Mucosa of stomach (tissue), 1 donor: Measurements from ENCODE around the gene EFS.

Experiments used
- H3K27me3 ChIP-seq: one replicate; pipeline ENCODE4 v1.7.0; 2013; ENCODE audit warnings: mild to moderate bottlenecking, low read length; ENCODE audit not compliant: control insufficient read depth, insufficient read depth
- H3K36me3 ChIP-seq: one replicate; pipeline ENCODE4 v1.7.0; 2013; ENCODE audit warnings: low read length; ENCODE audit not compliant: control insufficient read depth, insufficient read depth
- H3K4me1 ChIP-seq: one replicate; pipeline ENCODE4 v1.7.0; 2013; ENCODE audit warnings: mild to moderate bottlenecking, low read length; ENCODE audit not compliant: control insufficient read depth, insufficient read depth
- H3K4me3 ChIP-seq: one replicate; pipeline ENCODE4 v1.7.0; 2013; ENCODE audit warnings: low read length
- H3K9ac ChIP-seq: one replicate; pipeline ENCODE4 v1.7.0; 2013; ENCODE audit warnings: mild to moderate bottlenecking, low read length, moderate library complexity
- H3K9me3 ChIP-seq: one replicate; pipeline ENCODE4 v1.7.0; 2013; ENCODE audit warnings: mild to moderate bottlenecking, low read length, moderate library complexity; ENCODE audit not compliant: control insufficient read depth
- donor health status: Pancreatic carcinoma.

The EFS gene

DNA sequence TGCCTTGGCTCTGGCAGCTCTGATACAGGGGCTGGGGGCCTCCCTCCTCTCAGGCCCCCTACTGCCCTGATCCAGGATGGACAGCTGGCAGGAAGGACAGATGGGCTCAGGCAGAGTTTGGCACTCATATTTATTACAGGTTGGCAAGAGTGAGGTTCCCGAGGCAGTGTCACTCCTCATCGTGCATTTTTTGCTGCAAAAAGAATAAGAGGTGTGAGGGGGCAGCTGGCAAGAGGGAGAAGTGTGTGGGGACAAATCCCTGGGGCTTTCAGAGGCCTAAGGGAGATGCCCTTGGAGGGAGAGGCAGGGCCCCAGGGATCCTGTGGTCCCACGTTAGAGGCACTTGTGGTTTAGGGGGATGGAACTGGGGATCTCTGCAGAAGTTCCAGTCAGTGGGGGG is 16.9 kb upstream of the EFS start:
- Histone ChIP-seq H3K9me3 (no peaks in the 10 kb centered on the region), H3K27me3 (no peaks in the 10 kb centered on the region), H3K36me3 (no peaks in the 10 kb centered on the region), H3K4me1 (peaks cover 4% of the 10 kb centered on the region), H3K4me3 (no peak overlapping the region), H3K9ac (no peak overlapping the region)

DNA sequence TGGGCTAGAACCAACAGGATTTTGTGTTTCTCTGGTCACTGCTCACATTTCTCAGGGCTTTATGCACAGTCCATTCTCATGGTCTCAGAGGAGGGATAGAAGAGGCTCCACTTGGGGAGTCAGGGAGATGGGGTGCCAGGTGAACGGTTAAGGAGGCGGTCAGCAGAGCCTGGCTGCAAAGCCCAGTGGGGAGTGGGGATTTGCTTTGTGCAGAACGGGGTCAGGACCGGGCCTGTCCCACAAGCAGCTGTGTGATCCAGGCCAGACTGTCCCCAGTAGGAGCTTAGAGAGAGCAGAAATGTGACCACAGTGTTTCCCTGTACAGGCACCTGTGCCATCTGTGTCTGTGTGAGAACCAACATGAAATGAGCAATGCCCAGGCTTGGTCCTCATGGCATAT is 16.0 kb upstream of the EFS start:
- Histone ChIP-seq H3K27me3 (no peaks in the 10 kb centered on the region), H3K9ac (no peak overlapping the region), H3K36me3 (no peaks in the 10 kb centered on the region), H3K4me1 (peaks cover 4% of the 10 kb centered on the region), H3K4me3 (no peak overlapping the region), H3K9me3 (no peaks in the 10 kb centered on the region)

DNA sequence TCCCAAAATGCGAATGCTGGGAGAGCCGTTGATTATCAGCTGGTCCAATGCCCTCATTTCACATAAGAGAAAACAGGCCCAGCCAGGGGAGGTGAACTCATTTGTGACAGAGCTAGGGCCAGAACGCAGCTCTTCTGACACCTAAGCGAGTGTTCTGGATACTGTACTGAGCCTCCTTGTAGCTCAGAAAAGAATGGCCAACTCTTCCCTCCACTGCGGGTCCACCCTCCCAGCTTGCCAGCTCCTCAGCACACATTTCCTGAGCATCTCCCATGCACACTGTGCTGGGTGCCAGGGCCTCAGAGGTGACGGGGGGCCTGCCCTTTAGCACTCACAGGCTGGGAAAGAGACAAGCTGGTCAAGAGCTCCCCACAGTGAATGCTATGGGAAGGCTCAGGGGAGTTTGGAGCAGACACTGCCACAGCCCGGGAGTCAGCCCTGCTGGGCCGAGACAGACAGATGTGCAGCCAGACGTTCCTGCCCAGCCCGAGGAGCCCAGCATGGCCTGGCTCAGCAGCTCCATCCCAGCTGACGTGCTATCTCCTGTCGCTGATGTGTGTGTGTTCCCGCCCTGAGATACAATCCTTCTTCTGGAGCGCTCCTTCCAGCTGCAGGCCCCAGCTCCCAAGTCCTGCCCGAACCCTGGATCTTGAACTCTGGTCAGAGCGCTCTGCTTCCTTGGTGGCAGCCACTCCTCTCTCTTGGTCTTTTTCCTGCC is 15.4 kb upstream of the EFS start:
- Histone ChIP-seq H3K4me1 (peaks cover 4% of the 10 kb centered on the region), H3K9ac (no peak overlapping the region), H3K36me3 (no peaks in the 10 kb centered on the region)

DNA sequence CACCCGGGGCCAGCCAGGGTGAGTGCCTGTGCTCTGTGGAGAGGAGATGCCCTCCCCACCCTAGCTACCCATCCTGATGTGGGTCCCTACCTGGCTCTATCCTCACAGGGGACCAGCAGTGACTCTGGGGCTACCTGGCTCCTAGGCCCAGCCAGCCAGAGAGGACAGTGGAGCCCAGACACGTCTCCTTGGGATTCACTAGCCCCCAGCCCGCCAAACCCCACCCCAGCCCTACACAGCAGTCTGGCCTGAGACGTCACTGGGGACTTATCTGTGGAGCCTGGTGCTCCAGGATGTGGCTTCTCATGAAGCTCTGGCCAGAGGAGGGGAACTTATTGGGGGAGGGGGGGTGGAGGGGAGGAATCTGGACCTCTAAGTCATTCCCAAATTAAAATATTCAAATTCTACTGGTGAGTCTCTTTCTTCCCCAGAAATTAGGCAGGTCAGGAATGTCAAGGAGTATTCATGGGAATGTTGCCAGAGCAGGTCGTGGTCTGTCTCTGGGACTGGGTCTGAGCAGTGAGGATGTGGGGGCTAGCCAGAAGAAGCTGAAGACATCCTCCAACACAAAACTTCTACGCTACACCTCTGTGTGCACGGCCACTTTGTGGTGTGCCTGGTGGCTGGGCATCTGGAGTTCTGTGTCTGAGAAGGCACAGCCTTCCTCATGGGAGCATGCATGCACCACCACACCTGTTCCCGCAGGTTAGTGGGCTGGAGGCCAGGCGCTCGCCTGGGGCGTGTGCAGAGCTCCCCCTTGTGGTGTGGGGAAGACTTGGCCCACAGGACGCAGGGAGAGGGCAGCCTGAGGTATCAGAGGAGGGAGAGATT is 14.6 kb upstream of the EFS start:
- no peak overlapping the region for H3K4me3 ChIP-seq
- H3K36me3 ChIP-seq, result no peaks in the 10 kb centered on the region
- no peak overlapping the region for H3K9ac ChIP-seq
- peaks cover 4% of the 10 kb centered on the region for H3K4me1 ChIP-seq
- no peaks in the 10 kb centered on the region for H3K9me3 ChIP-seq
- no peaks in the 10 kb centered on the region for H3K27me3 ChIP-seq

More for the DNA sequence above, 15.4 kb upstream of the EFS start:
- no peaks in the 10 kb centered on the region for H3K27me3 ChIP-seq
- no peaks in the 10 kb centered on the region for H3K9me3 ChIP-seq
- no peak overlapping the region for H3K4me3 ChIP-seq

DNA sequence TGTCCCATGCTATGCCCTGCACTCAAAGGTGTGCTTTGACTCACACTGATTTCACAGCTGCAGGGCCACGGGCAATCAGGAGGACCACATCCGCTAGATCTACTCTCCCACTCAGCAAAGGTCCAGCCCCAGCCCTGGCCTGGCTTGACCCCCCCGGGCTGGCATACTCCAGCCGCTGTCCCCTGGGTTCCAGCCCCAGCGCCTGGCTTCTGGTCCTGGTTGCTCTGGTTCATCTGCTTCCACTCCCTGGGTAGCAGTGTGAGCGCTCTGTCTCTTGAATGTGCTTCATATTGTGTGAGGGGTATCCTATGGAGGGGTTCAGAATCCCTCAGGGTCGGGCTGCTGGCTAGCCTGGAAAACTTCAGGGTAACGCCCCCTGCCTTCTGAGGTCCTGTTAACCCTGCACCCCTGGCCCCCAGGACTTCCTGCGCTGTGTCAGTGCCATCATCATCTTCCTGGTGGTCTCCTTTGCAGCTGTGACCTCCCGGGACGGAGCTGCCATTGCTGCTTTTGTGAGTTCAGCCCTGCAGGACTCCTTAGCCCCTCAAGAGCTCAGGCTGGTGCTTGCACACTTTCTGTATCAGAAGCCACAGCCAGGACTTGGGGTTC is 13.7 kb upstream of the EFS start:
- Histone ChIP-seq H3K4me1 (peaks cover 4% of the 10 kb centered on the region), H3K4me3 (no peak overlapping the region), H3K9ac (no peak overlapping the region)

DNA sequence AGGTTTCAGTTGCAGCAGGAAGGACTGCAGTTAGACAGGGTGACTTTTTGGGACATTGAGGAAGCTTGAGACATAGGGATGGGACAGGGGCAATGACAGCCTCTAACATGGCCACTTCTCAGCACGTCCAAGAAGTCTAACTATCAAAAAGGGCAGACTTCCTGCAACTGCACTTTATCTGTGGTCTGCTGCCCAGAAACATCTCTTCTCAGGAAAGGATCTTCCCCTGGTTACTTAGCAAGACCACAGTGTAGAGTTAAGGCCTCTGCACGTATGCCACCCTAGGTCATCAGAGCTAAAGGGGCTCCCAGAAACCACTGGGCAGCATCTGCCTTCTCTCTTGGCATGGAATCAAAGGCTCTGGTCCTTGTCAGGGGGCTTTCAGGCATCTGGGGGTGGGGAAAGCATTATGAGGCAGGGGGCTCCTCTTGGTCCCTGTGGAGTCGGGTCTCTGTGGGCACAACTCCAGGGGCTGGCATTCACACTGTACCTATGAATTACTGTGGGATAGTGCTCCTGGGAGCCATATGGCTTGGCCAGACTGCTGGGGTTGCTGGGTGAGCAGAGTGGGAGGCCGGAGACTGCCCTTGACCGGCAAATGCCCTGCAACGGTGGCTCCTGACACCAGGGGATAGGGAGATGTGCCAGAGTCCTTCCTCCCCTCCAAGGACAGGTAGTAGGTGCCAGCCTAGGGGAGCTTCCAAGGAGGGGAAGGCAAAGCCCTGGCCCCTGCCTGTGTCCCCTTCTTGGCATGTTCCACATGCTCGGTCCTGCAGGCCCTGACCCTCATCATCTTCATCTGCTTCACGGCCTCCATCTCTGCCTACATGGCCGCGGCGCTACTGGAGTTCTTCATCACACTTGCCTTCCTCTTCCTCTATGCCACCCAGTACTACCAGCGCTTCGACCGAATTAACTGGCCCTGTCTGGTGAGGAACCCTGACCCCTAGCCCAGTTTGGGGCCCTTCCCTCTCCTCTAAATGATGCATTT is 12.9 kb upstream of the EFS start:
- Histone ChIP-seq H3K4me3 (no peak overlapping the region), H3K4me1 (peaks cover 4% of the 10 kb centered on the region), H3K9me3 (no peaks in the 10 kb centered on the region), H3K36me3 (no peaks in the 10 kb centered on the region), H3K9ac (no peak overlapping the region), H3K27me3 (no peaks in the 10 kb centered on the region)

More for the DNA sequence above, 13.7 kb upstream of the EFS start:
- Histone ChIP-seq H3K36me3 (no peaks in the 10 kb centered on the region), H3K27me3 (no peaks in the 10 kb centered on the region), H3K9me3 (no peaks in the 10 kb centered on the region)

DNA sequence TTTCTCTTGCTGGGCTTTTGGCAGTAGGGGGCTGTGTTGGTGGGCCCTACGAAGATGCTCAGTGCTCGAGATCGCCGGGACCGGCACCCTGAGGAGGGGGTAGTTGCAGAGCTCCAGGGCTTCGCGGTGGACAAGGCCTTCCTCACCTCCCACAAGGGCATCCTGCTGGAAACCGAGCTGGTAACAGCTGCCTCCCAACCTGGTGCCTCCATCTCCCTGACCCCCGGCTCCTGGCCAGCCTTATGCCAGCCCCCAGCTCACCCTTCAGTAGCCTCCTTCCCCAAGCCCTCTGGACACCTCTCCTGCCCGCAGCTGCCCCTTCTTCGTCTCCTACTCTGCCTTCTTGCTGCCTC is 12.2 kb upstream of the EFS start:
- Histone ChIP-seq H3K4me3 (no peak overlapping the region), H3K27me3 (no peaks in the 10 kb centered on the region), H3K4me1 (peaks cover 4% of the 10 kb centered on the region), H3K9me3 (no peaks in the 10 kb centered on the region), H3K36me3 (no peaks in the 10 kb centered on the region), H3K9ac (no peak overlapping the region)

DNA sequence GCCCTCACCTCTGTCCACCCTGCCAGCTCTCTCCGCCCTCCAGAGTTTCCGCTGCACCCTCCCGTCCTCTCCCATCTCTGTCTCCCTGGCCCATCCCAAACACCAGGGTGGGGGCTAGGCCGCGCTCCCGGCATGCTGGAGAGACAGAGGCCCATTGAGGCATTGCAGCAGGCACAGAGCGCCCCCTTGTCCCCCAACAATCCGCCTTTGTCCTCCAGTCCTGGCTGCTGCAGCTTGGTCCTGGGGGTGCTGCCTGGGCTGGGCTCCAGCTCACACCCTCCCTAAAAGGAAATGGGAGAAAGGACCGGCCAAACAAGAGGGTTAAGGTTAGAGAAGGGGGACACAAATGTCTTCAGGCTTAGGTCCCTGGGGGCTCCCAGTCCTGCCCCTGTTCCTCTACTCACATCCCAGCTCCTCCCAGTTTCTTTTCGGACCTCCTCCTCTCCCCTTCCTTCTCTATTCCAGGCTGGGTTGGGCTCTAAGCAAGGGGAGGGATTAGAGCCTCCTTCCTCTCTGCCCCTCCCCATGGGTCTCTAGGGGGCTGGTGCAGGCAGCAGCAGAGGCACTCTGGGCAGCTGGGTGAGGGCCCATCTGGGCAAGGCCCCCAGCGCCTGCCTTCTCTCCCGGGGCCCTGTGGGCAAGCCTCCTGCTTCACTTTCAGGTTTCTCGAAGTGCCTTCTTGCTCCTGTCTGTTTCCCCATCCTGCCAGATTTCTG is 11.7 kb upstream of the EFS start, which contains the start of gene CMTM5:
Gene CMTM5 (plus strand): TSS at position 565 of the 716 bp plus-strand sequence. CDS start 206 bp downstream, outside the sequence.
- Histone ChIP-seq H3K27me3 (no peaks in the 10 kb centered on the region), H3K36me3 (no peaks in the 10 kb centered on the region), H3K4me3 (no peak within 1 kb of the TSS), H3K4me1 (peaks cover 4% of the 10 kb centered on the region), H3K9me3 (no peaks in the 10 kb centered on the region), H3K9ac (no peak within 1 kb of the TSS)

DNA sequence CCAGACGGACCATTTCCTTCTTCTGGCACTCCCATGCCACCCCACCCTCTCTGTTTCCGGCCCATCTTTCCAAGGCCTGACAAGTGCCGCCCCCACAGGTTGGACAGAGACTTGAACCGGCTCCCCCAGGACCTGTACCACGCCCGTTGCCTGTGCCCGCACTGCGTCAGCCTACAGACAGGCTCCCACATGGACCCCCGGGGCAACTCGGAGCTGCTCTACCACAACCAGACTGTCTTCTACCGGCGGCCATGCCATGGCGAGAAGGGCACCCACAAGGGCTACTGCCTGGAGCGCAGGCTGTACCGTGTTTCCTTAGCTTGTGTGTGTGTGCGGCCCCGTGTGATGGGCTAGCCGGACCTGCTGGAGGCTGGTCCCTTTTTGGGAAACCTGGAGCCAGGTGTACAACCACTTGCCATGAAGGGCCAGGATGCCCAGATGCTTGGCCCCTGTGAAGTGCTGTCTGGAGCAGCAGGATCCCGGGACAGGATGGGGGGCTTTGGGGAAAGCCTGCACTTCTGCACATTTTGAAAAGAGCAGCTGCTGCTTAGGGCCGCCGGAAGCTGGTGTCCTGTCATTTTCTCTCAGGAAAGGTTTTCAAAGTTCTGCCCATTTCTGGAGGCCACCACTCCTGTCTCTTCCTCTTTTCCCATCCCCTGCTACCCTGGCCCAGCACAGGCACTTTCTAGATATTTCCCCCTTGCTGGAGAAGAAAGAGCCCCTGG is 10.7 kb upstream of the EFS start:
- no peak overlapping the region for H3K9ac ChIP-seq
- no peaks in the 10 kb centered on the region for H3K36me3 ChIP-seq
- H3K27me3 ChIP-seq, result no peaks in the 10 kb centered on the region

DNA sequence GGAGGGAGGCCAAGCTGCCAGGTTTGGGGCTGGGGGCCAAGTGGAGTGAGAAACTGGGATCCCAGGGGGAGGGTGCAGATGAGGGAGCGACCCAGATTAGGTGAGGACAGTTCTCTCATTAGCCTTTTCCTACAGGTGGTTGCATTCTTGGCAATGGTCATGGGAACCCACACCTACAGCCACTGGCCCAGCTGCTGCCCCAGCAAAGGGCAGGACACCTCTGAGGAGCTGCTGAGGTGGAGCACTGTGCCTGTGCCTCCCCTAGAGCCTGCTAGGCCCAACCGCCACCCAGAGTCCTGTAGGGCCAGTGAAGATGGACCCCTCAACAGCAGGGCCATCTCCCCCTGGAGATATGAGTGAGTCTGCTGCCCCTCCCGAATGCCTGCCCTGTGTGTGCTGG is 8.1 kb upstream of the EFS start:
- Histone ChIP-seq H3K4me1 (no peaks in the 10 kb centered on the region), H3K27me3 (no peaks in the 10 kb centered on the region), H3K9me3 (no peaks in the 10 kb centered on the region), H3K9ac (no peak overlapping the region), H3K36me3 (no peaks in the 10 kb centered on the region), H3K4me3 (no peak overlapping the region)

More for the DNA sequence above, 10.7 kb upstream of the EFS start:
- no peaks in the 10 kb centered on the region for H3K9me3 ChIP-seq
- no peak overlapping the region for H3K4me3 ChIP-seq
- peaks cover 4% of the 10 kb centered on the region for H3K4me1 ChIP-seq
